ENCODE results near the gene MACROD2.
"Not testable (repeated sequence)": the region's sequence is repeated elsewhere in the genome, so short reads cannot be mapped to it uniquely, and the experiment has no call there.

MACROD2 gene

GRCh38 chr20:14418376-14418775 is 423.1 kb downstream of the MACROD2 start:
- DNase-seq = no peak

GRCh38 chr20:14422892-14423291 is 427.6 kb downstream of the MACROD2 start:
- no peak for DNase-seq

- no peak for DNase-seq
These were observed 436.3 kb downstream of the MACROD2 start for GRCh38 chr20:14431568-14431967.

- DNase-seq = no peak
These were observed 436.8 kb downstream of the MACROD2 start for GRCh38 chr20:14432085-14432484.

- no peak for DNase-seq
These were observed 437.3 kb downstream of the MACROD2 start for GRCh38 chr20:14432597-14432996.

- DNase-seq = no peak
These were observed 439.2 kb downstream of the MACROD2 start for GRCh38 chr20:14434384-14435136.

GRCh38 chr20:14441201-14441600 is 445.9 kb downstream of the MACROD2 start:
- no peak for DNase-seq

- no peak for DNase-seq
These were observed 448.8 kb downstream of the MACROD2 start for GRCh38 chr20:14444106-14444505.

GRCh38 chr20:14445310-14445709 is 450.0 kb downstream of the MACROD2 start:
- no peak for DNase-seq

- no peak for DNase-seq
These were observed 450.6 kb downstream of the MACROD2 start for GRCh38 chr20:14445902-14446301.

- no peak for DNase-seq
These were observed 451.1 kb downstream of the MACROD2 start for GRCh38 chr20:14446446-14446845.

- no peak for DNase-seq
These were observed 454.0 kb downstream of the MACROD2 start for GRCh38 chr20:14449323-14449722.

- no peak for DNase-seq
These were observed 454.9 kb downstream of the MACROD2 start for GRCh38 chr20:14450256-14450655.

GRCh38 chr20:14451458-14451857 is 456.1 kb downstream of the MACROD2 start:
- no peak for DNase-seq

GRCh38 chr20:14453259-14453658 is 457.9 kb downstream of the MACROD2 start:
- DNase-seq = no peak

GRCh38 chr20:14454296-14454695 is 459.0 kb downstream of the MACROD2 start:
- DNase-seq = no peak

- not testable (repeated sequence) for DNase-seq
These were observed 471.9 kb downstream of the MACROD2 start for GRCh38 chr20:14467104-14467827.

GRCh38 chr20:14470231-14470899 is 475.0 kb downstream of the MACROD2 start:
- no peak for DNase-seq

- no peak for DNase-seq
These were observed 475.8 kb downstream of the MACROD2 start for GRCh38 chr20:14470977-14471661.

- no peak for DNase-seq
These were observed 481.8 kb downstream of the MACROD2 start for GRCh38 chr20:14477125-14477524.

- DNase-seq = no peak
These were observed 482.8 kb downstream of the MACROD2 start for GRCh38 chr20:14478126-14478525.

GRCh38 chr20:14481863-14482262 is 486.5 kb downstream of the MACROD2 start:
- DNase-seq = no peak

- no peak for DNase-seq
These were observed 492.9 kb downstream of the MACROD2 start for GRCh38 chr20:14488212-14488611.
